HepG2 (cell line): ENCODE data around the gene GRAMD1B. TPM values are rescaled to one million over a fixed set of nuclear protein-coding genes. Genes with fewer than 3 reads are reported as not detected.

Experiments used
- ATAC-seq: fragments of 200-7000 bp; cut with Tn5 transposase; 3 replicates; pipeline ENCODE4 v1.9.1; 2020; ENCODE audit warnings: mild to moderate bottlenecking, moderate library complexity
- BruUV-seq: library from RNA; stranded (reverse); fragments of 400-500 nt; replicated peaks from 2 replicates; lab custom pipeline; 2021; lab: Mats Ljungman, UMichigan
- CTCF ChIA-PET: fragments of 300-600 bp; formaldehyde crosslinking; extraction: SDS; loops from one replicate; lab custom pipeline; 2021; ENCODE audit warnings: low total read pairs, inconsistent platforms, low intra/inter-chr PET ratio; lab: Yijun Ruan, JAX
- POLR2A ChIA-PET: fragments of 350-600 bp; sonication (Branson Sonifier 250); formaldehyde crosslinking; loops from one replicate; lab custom pipeline; 2020; ENCODE audit warnings: antibody characterized with exemption, inconsistent platforms; lab: Yijun Ruan, JAX
- DNase-seq: peaks from one replicate; pipeline ENCODE4 v3.0.0-alpha.2; 2015; ENCODE audit warnings: low spot score
- FAIRE-seq: peaks from 3 replicates; lab custom pipeline; 2011; peaks lifted over from hg19 to GRCh38; lab: Jason Lieb, UNC
- H2AFZ ChIP-seq: one replicate; pipeline ENCODE4 v1.6.1; 2011; ENCODE audit warnings: low read length, inconsistent platforms
- H3K27ac ChIP-seq: fragments of 300-600 bp; 3 replicates; pipeline ENCODE4 v1.8.0; 2011; ENCODE audit warnings: mixed run types, mild to moderate bottlenecking, mixed read lengths, low read length, inconsistent platforms; ENCODE audit not compliant: insufficient read depth; ENCODE audit errors: extremely low read length
- H3K27me3 ChIP-seq, 2 experiments: fragments of 200-600 bp in 1 of 2; 2 replicates in 1 of 2; 3 replicates in 1 of 2; pipeline versions ENCODE4 v1.6.0 to v1.8.0; 2011; ENCODE audit warnings: low read length in 2 of 2, mild to moderate bottlenecking in 2 of 2, moderate library complexity in 2 of 2, inconsistent platforms in 1 of 2; ENCODE audit not compliant: insufficient read depth in 2 of 2, control insufficient read depth in 1 of 2
- H3K36me3 ChIP-seq, 2 experiments: fragments of 200-600 bp in 1 of 2; replicated peaks in 1 of 2; 2 replicates in 1 of 2; 3 replicates in 1 of 2; pipeline versions ENCODE4 v1.5.1 to v1.8.0; 2011; ENCODE audit warnings: low read length in 2 of 2, inconsistent platforms in 1 of 2; ENCODE audit not compliant: insufficient read depth in 2 of 2, control insufficient read depth in 1 of 2
- H3K4me1 ChIP-seq: 2 replicates; pipeline ENCODE4 v1.5.1; 2012; ENCODE audit warnings: low read length, inconsistent platforms; ENCODE audit not compliant: insufficient read depth
- H3K4me2 ChIP-seq: 2 replicates; pipeline ENCODE4 v1.6.0; 2011; ENCODE audit warnings: low read depth, low read length, inconsistent platforms
- H3K4me3 ChIP-seq, 3 experiments: fragments of 200-600 bp in 1 of 3; sonication (generic), shearing (Covaris generic) in 1 of 3; replicated peaks in 1 of 3; 2 replicates each; pipeline ENCODE4 v1.5.1; 2011 to 2016; ENCODE audit warnings: low read length in 3 of 3, inconsistent platforms in 2 of 3, low read depth in 2 of 3, mild to moderate bottlenecking in 2 of 3, control low read depth in 1 of 3, mixed read lengths in 1 of 3; ENCODE audit not compliant: insufficient read depth in 1 of 3
- H3K79me2 ChIP-seq: one replicate; pipeline ENCODE4 v1.6.1; 2011; ENCODE audit warnings: low read length, inconsistent platforms; ENCODE audit not compliant: insufficient read depth
- H3K9ac ChIP-seq: 2 replicates; pipeline ENCODE4 v1.6.0; 2011; ENCODE audit warnings: mild to moderate bottlenecking, low read depth, low read length, inconsistent platforms; ENCODE audit not compliant: insufficient read depth
- H3K9me3 ChIP-seq: 2 replicates; pipeline ENCODE4 v1.5.1; 2012; ENCODE audit warnings: mild to moderate bottlenecking, low read length
- H4K20me1 ChIP-seq: 2 replicates; pipeline ENCODE4 v1.6.0; 2011; ENCODE audit warnings: inconsistent platforms, mild to moderate bottlenecking, low read length, moderate library complexity; ENCODE audit not compliant: insufficient read depth
- NKX3-1 ChIP-seq: sonication (generic); formaldehyde crosslinking; IDR thresholded peaks from 2 replicates; pipeline ENCODE4 v1.5.0; 2020; ENCODE audit warnings: missing genetic modification reagents
- PHB2 ChIP-seq: fragments of 450-650 bp; IDR thresholded peaks from 2 replicates; pipeline ENCODE4 v1.6.1; 2018; ENCODE audit not compliant: partially characterized antibody
- SRF ChIP-seq: IDR thresholded peaks from 2 replicates; pipeline ENCODE4 v1.6.1; 2011; ENCODE audit warnings: mild to moderate bottlenecking, low read depth, low read length, moderate library complexity
- TGIF2 ChIP-seq: IDR thresholded peaks from 2 replicates; pipeline ENCODE4 v1.6.1; 2016; ENCODE audit warnings: control low read depth, missing compliant biosample characterization
- ZNF768 ChIP-seq: sonication (generic); formaldehyde crosslinking; IDR thresholded peaks from 2 replicates; pipeline ENCODE4 v1.4.0; 2020; ENCODE audit warnings: missing genetic modification reagents
- ZNF777 ChIP-seq: sonication (generic); formaldehyde crosslinking; IDR thresholded peaks from 2 replicates; pipeline ENCODE4 v1.4.0; 2020; ENCODE audit warnings: missing genetic modification reagents
- WGBS: methylation state at CpG from one replicate; pipeline ENCODE4 v1.1.6; 2017; ENCODE audit warnings: low lambda C conversion rate; 5-methylcytosine and 5-hydroxymethylcytosine counted together
- in situ Hi-C: cut with HindIII; loops from 2 replicates; pipeline ENCODE4 v1.10.0; 2017; ENCODE audit warnings: low pct_unique_long_range_greater_than_20kb; ENCODE audit not compliant: extremely low pct_ligation_motif_present
- intact Hi-C: fragments of 100-400 bp; cut with micrococcal nuclease; formaldehyde crosslinking; loops from one replicate; pipeline ENCODE4 v1.10.0; 2022; ENCODE audit not compliant: unreplicated experiment
- polyA plus RNA-seq, 8 experiments: library from polyadenylated mRNA; depleted of rRNA in 3 of 8; stranded (reverse) in 7 of 8; unstranded in 1 of 8; fragments of >200 nt; fragmentation: Illumina TruSeq in 4 of 8; extraction: Trizol in 4 of 8; gene quantifications; 2 replicates each; pipeline versions ENCODE4 v1.2.1 to v1.2.3, GENCODE V29; 2011 to 2016; ENCODE audit warnings: low read depth in 4 of 8, missing spikeins in 1 of 8, mixed read lengths in 1 of 8; ENCODE audit not compliant: insufficient read depth in 1 of 8
- total RNA-seq, 5 experiments: library from RNA; depleted of rRNA; stranded (reverse); fragments of >200 nt; fragmentation: Illumina TruSeq; extraction: Trizol; gene quantifications; 2 replicates each; pipeline ENCODE4 v1.2.3, GENCODE V29; 2016; ENCODE audit warnings: low read depth in 1 of 5
- TF ChIP-seq, protein P1 (sequence below): sonication (generic); formaldehyde crosslinking; IDR thresholded peaks from 2 replicates; pipeline ENCODE4 v1.8.1; 2023; ENCODE audit warnings: missing genetic modification reagents, inconsistent platforms, borderline replicate concordance
- TF ChIP-seq, protein P2 (sequence below): sonication (generic); formaldehyde crosslinking; IDR thresholded peaks from 2 replicates; pipeline ENCODE4 v1.5.0; 2020; ENCODE audit warnings: mild to moderate bottlenecking, missing genetic modification reagents
- TF ChIP-seq, protein P3 (sequence below): sonication (generic); formaldehyde crosslinking; IDR thresholded peaks from 2 replicates; pipeline ENCODE4 v1.4.0; 2020; ENCODE audit warnings: missing genetic modification reagents

GRAMD1B gene
- total and polyA plus RNA-seq, 2 of the 13 experiments (the other 11 are each of a cell fraction or from before 2014, with no cell fraction given) = 0.12 TPM; not detected in 1

DNA sequence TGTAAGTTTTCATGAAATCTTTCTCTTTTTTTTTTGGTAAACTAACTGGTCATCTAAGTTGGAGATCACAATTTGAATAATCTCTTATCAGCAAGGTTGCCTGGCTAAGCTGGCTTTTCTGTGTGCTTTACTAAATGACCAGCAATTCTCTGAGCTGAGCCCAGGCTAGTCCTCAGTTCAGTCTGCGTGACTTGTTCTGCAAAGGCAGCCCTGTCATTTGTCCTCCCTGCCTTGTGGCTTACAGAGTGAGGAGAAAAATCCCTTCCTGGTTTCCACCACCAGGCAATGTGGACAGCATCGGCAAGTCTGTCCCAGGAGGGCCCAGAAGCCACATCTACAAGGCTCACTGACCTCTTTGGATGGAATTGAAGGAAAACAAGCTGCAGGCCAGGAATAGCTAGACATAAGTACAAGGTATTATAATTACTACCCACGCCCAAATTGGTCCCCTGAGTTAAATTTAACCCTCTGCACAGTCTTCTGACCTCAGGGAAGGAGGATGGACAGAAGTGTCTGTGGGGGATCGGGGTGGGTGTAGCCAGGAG, 115.7 kb downstream of the GRAMD1B start:
- no peaks in the 10 kb centered on the region for H3K9me3 ChIP-seq
- in situ Hi-C loops (no loop called here), intact Hi-C loops (no loop called here)
- ATAC-seq (no peak), DNase-seq (no peak), FAIRE-seq (no peak)
- H2AFZ ChIP-seq = no peak overlapping the region
- ChIA-PET CTCF (no interaction called here), POLR2A (no interaction called here)
- H3K27ac ChIP-seq = no peak overlapping the region
- H3K4me2 ChIP-seq = no peak overlapping the region
- H3K4me1 ChIP-seq = no peaks in the 10 kb centered on the region
- H3K36me3 ChIP-seq = no peaks in the 10 kb centered on the region
- H3K27me3 ChIP-seq = peaks cover 0 to 6% of the 10 kb centered on the region in 2 experiments; a peak in 3 of 5 replicates
- WGBS = 0% methylated on average over 3 of the region's 4 CpGs
- no peaks in the 10 kb centered on the region for H3K79me2 ChIP-seq
- no peak overlapping the region for H3K4me3 ChIP-seq
- H4K20me1 ChIP-seq = no peaks in the 10 kb centered on the region
- BruUV-seq = no TSS peak
- H3K9ac ChIP-seq = no peak overlapping the region
- TF ChIP-seq SRF = no peak
- TF ChIP-seq, protein P1, sequence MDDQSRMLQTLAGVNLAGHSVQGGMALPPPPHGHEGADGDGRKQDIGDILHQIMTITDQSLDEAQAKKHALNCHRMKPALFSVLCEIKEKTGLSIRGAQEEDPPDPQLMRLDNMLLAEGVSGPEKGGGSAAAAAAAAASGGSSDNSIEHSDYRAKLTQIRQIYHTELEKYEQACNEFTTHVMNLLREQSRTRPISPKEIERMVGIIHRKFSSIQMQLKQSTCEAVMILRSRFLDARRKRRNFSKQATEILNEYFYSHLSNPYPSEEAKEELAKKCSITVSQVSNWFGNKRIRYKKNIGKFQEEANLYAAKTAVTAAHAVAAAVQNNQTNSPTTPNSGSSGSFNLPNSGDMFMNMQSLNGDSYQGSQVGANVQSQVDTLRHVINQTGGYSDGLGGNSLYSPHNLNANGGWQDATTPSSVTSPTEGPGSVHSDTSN (CRISPR knock-in tag) = no peak
- TF ChIP-seq ZNF768 (CRISPR knock-in tag) = no peak
- TF ChIP-seq, protein P2, sequence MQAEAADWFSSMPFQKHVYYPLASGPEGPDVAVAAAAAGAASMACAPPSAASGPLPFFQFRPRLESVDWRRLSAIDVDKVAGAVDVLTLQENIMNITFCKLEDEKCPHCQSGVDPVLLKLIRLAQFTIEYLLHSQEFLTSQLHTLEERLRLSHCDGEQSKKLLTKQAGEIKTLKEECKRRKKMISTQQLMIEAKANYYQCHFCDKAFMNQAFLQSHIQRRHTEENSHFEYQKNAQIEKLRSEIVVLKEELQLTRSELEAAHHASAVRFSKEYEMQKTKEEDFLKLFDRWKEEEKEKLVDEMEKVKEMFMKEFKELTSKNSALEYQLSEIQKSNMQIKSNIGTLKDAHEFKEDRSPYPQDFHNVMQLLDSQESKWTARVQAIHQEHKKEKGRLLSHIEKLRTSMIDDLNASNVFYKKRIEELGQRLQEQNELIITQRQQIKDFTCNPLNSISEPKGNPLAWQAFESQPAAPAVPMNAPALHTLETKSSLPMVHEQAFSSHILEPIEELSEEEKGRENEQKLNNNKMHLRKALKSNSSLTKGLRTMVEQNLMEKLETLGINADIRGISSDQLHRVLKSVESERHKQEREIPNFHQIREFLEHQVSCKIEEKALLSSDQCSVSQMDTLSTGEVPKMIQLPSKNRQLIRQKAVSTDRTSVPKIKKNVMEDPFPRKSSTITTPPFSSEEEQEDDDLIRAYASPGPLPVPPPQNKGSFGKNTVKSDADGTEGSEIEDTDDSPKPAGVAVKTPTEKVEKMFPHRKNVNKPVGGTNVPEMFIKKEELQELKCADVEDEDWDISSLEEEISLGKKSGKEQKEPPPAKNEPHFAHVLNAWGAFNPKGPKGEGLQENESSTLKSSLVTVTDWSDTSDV (CRISPR knock-in tag) = no peak
- TF ChIP-seq ZNF777 = no peak
- no peak for TF ChIP-seq TGIF2 (CRISPR knock-in tag)
- TF ChIP-seq PHB2 = no peak
- TF ChIP-seq, protein P3, sequence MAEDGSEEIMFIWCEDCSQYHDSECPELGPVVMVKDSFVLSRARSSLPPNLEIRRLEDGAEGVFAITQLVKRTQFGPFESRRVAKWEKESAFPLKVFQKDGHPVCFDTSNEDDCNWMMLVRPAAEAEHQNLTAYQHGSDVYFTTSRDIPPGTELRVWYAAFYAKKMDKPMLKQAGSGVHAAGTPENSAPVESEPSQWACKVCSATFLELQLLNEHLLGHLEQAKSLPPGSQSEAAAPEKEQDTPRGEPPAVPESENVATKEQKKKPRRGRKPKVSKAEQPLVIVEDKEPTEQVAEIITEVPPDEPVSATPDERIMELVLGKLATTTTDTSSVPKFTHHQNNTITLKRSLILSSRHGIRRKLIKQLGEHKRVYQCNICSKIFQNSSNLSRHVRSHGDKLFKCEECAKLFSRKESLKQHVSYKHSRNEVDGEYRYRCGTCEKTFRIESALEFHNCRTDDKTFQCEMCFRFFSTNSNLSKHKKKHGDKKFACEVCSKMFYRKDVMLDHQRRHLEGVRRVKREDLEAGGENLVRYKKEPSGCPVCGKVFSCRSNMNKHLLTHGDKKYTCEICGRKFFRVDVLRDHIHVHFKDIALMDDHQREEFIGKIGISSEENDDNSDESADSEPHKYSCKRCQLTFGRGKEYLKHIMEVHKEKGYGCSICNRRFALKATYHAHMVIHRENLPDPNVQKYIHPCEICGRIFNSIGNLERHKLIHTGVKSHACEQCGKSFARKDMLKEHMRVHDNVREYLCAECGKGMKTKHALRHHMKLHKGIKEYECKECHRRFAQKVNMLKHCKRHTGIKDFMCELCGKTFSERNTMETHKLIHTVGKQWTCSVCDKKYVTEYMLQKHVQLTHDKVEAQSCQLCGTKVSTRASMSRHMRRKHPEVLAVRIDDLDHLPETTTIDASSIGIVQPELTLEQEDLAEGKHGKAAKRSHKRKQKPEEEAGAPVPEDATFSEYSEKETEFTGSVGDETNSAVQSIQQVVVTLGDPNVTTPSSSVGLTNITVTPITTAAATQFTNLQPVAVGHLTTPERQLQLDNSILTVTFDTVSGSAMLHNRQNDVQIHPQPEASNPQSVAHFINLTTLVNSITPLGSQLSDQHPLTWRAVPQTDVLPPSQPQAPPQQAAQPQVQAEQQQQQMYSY = no peak
- TF ChIP-seq NKX3-1 (CRISPR knock-in tag) = no peak
